GM21423 (cell line): ENCODE measurements around the gene ARHGAP32.

Experiments
- ATAC-seq: cut with Tn5 transposase; IDR thresholded peaks from one replicate; pipeline ENCODE4 v1.9.1; 2021; ENCODE audit warnings: mild to moderate bottlenecking, moderate library complexity; ENCODE audit not compliant: unreplicated experiment

Gene ARHGAP32

GRCh38 chr11:129192150-129192549 is at the start of gene ARHGAP32:
TSS of gene ARHGAP32 (minus strand) at chr11:129192325. CDS start at chr11:129192198, 127 bp downstream.
- no peak for ATAC-seq

- ATAC-seq: no peak
Measured at GRCh38 chr11:129239207-129239606, 47.1 kb upstream of the ARHGAP32 start.

GRCh38 chr11:129237880-129238638 is 45.9 kb upstream of the ARHGAP32 start:
- no peak for ATAC-seq

GRCh38 chr11:129237456-129237855 is 45.3 kb upstream of the ARHGAP32 start:
- ATAC-seq: no peak

- no peak for ATAC-seq
Measured at GRCh38 chr11:129236850-129237249, 44.7 kb upstream of the ARHGAP32 start.

GRCh38 chr11:129234978-129235377 is 42.9 kb upstream of the ARHGAP32 start:
- no peak for ATAC-seq

GRCh38 chr11:129230006-129230405 is 37.9 kb upstream of the ARHGAP32 start:
- ATAC-seq: no peak

GRCh38 chr11:129226207-129226798 is 34.2 kb upstream of the ARHGAP32 start:
- ATAC-seq: no peak

GRCh38 chr11:129225190-129225589 is 33.1 kb upstream of the ARHGAP32 start:
- no peak for ATAC-seq

- no peak for ATAC-seq
Measured at GRCh38 chr11:129224538-129224937, 32.4 kb upstream of the ARHGAP32 start.

- ATAC-seq: no peak
Measured at GRCh38 chr11:129223701-129224149, 31.6 kb upstream of the ARHGAP32 start.

GRCh38 chr11:129223260-129223659 is 31.1 kb upstream of the ARHGAP32 start:
- no peak for ATAC-seq

- ATAC-seq: no peak
Measured at GRCh38 chr11:129222158-129222557, 30.0 kb upstream of the ARHGAP32 start.

GRCh38 chr11:129215506-129216245 is 23.6 kb upstream of the ARHGAP32 start:
- ATAC-seq: no peak

GRCh38 chr11:129214710-129215295 is 22.7 kb upstream of the ARHGAP32 start:
- ATAC-seq: no peak

GRCh38 chr11:129213261-129213660 is 21.1 kb upstream of the ARHGAP32 start:
- no peak for ATAC-seq

GRCh38 chr11:129211397-129211796 is 19.3 kb upstream of the ARHGAP32 start:
- no peak for ATAC-seq

GRCh38 chr11:129210831-129211181 is 18.7 kb upstream of the ARHGAP32 start:
- no peak for ATAC-seq

GRCh38 chr11:129209891-129210830 is 18.0 kb upstream of the ARHGAP32 start:
- ATAC-seq: no peak

- ATAC-seq: no peak
Measured at GRCh38 chr11:129208863-129209262, 16.7 kb upstream of the ARHGAP32 start.
